Activated CD8-positive, alpha-beta memory T cell treated with anti-CD3 and anti-CD28 coated beads for 48 hours (primary cell): ENCODE data around the gene LAIR2.
"Not testable (repeated sequence)": the region's sequence is repeated elsewhere in the genome, so short reads cannot be mapped to it uniquely, and the experiment has no call there.

Source experiments
- DNase-seq, 3 experiments: peaks; one replicate each; pipeline ENCODE4 v3.0.0-alpha.2; 2020; ENCODE audit warnings: low read depth in 2 of 3, low spot score in 2 of 3

Gene LAIR2

GRCh38 chr19:54464044-54464629, 38.5 kb upstream of the LAIR2 start:
- DNase-seq: peak; percentile 60 to 70 (median 64)

- peak; percentile 51 to 70 (median 64) for DNase-seq
Observed at GRCh38 chr19:54464630-54465425, 37.8 kb upstream of the LAIR2 start.

DNA sequence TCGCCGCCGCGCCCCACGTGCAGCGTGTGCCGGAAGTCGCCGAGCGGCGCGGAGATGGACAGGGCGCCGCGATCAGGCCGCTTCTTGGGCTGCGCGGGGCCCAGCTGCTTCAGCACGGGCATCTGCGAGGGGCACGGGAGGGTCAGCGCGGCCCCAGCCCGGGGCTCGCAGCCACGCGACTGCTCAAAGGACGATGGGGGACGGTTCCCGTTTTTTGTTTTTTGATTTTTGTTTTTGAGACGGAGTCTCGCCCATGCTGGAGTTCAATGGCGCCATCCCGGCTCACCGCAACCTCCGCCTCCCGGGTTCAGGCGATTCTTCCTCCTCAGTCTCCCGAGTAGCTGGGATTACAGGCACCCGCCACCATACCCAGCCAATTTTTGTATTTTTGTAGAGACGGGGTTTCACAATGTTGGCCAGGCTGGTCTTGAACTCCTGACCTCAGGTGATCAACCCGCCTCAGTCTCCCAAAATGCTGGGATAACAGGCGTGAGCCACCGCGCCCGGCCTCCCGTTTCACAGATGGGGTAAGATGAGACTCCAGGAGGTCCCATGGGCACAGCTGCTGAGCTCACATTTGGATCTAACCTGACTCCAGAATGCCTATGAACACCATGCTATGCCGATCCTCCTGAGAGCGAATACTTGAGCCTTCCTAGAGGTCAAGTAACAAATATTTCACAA, 37.1 kb upstream of the LAIR2 start:
- no peak for DNase-seq

- DNase-seq: not testable (repeated sequence)
Observed at GRCh38 chr19:54466110-54466480, 36.5 kb upstream of the LAIR2 start.

- no peak for DNase-seq
Observed at GRCh38 chr19:54469496-54469934, 33.1 kb upstream of the LAIR2 start.

GRCh38 chr19:54470276-54470887, 32.2 kb upstream of the LAIR2 start:
- DNase-seq: no peak

GRCh38 chr19:54470991-54471782, 31.4 kb upstream of the LAIR2 start:
- DNase-seq: no peak

- no peak for DNase-seq
Observed at GRCh38 chr19:54473071-54473891, 29.4 kb upstream of the LAIR2 start, which contains the start of gene CDC42EP5. Gene CDC42EP5 (minus strand): TSS chr19:54473296. CDS start chr19:54465547, 7,749 bp downstream.

DNA sequence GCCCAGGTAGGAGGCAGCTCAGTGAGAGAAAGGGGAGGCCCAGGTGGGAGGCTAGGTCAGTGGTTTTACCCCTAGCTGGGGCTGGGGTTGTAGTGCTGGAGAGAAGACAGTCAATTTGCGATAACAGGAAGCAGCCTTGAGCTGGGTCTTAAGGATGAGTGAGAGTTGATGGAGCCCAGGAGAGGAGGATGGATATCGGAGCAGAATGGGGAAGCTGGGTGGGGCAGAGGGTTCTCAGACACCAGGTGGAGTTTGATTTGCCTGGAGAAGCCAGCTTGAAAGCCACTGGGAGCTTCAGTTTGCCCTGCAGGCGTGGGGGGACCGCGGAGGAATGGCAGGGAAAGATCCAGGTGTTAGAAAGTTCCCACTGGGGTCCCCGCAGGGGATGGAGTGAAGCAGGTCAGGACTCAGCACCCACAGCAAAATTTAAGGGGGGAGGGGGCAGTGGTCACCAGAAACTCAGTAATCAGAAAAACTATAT, 28.7 kb upstream of the LAIR2 start:
- no peak for DNase-seq

GRCh38 chr19:54475706-54476105, 26.9 kb upstream of the LAIR2 start:
- no peak for DNase-seq

GRCh38 chr19:54477650-54478049, 25.0 kb upstream of the LAIR2 start:
- no peak for DNase-seq

DNA sequence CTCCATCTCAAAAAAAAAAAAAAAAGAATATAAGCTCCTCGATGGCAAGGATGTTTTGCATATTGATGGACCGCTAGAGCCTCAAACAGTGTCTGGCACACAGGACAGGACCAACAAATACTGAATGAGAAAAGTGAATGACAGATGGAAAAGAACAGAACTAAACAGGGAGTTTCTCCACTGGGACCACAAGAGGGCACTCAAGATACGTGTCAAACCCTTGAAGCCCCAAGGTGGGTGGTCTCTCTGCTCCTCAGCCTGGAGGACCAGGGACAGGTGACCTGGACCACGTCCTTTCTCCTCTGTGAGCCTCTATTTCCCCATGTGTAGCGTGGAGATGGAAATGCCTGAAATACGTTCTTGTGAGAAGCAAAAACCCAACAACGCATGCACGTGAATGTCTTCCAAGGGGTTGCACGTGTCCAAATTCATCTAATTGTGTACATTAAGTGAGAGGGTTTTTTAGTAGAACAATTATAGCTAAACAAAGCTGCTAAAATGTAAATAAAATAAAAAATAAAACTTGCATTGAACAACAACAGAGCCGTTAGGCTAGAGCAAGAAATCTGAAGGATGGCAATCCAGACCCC, 23.9 kb upstream of the LAIR2 start:
- no peak for DNase-seq

- no peak for DNase-seq
Observed at GRCh38 chr19:54480051-54480450, 22.6 kb upstream of the LAIR2 start.

- no peak for DNase-seq
Observed at GRCh38 chr19:54481326-54481930, 21.2 kb upstream of the LAIR2 start.

DNA sequence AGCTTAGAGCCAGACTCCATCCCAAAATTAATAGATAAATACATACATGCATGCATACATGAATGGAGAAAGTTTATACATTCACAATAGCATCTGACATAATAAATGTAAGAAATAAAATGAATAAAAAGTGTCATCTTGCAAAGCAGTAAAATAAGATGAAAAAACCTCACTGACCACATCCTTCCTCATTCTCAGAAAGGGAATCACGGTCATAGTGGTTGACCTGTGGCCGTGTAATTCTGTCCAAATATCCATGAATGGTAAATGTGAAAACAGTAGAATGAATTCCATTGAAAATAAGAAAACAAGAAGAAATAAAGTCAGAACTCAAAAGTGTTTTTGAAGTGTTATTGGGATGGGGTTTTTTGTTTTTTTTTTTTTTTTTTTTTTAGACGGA, 19.7 kb upstream of the LAIR2 start:
- no peak for DNase-seq

GRCh38 chr19:54484451-54484850, 18.2 kb upstream of the LAIR2 start:
- no peak for DNase-seq

- no peak for DNase-seq
Observed at GRCh38 chr19:54485851-54486250, 16.8 kb upstream of the LAIR2 start.

DNA sequence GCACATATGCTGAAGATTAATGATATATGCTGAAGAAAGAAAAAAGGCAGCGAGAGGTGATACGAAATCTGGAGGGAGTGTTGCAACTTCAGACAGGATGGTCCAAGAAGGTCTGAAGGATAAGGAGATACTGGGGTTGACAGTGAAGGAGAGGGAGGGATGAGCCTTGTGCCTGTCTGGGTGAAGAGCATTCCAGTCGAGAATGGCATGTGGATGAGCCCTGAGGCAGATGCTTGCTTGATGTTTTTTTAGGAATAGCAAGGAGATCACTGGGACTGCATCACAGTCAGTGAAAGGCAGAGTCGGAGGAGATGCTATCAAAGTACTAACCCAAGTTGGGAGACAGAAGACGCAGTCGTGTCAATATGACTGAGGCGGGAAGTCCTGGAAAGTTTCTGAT, 13.3 kb upstream of the LAIR2 start:
- no peak for DNase-seq

- DNase-seq: no peak
Observed at GRCh38 chr19:54489766-54490165, 12.9 kb upstream of the LAIR2 start.
